Activated CD4-positive, alpha-beta T cell treated with anti-CD3 and anti-CD28 coated beads for 1 hour (primary cell): ENCODE data around the gene WWOX.

Source experiments
- DNase-seq: peaks from one replicate; pipeline ENCODE4 v3.0.0-alpha.2; 2020

Gene WWOX

DNA sequence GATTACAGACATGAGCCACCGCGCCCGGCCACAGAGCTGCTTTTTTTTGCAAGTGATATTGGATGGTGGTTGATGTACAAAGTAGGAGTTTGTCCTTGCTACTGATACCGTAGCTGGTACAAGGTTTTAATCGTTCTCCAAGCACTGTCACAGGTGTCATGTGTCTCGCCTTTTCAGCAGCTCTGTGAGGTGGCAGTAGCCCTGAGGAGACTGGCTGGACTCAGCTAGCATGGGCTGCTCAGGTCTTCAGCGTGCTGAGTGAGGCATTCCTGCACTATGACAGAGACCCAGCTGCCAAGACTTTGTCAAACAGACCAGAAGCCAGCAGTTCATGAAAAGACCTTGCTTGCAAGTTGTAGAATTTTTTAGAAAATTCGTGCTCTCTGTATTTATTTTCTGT is 7.2 kb downstream of the WWOX start:
- DNase-seq: no peak

DNA sequence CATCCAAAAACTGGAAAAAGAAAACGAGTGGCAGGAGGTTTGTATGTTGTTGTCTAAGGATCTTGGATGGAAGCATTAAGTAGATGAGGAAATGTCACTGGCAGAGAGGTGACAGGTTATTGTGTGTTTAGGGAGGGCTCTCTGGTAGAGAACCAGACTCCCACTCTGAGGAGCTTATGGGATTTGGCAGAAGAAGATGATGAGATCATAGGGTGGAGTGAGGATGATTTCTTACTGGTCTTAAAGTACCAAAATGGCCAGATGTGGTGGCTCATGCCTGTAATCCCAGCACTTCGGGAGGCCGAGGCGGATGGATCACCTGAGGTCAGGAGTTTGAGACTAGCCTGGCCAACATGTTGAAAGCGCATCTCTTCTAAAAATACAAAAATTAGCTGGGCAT is 9.0 kb downstream of the WWOX start:
- no peak for DNase-seq

DNA sequence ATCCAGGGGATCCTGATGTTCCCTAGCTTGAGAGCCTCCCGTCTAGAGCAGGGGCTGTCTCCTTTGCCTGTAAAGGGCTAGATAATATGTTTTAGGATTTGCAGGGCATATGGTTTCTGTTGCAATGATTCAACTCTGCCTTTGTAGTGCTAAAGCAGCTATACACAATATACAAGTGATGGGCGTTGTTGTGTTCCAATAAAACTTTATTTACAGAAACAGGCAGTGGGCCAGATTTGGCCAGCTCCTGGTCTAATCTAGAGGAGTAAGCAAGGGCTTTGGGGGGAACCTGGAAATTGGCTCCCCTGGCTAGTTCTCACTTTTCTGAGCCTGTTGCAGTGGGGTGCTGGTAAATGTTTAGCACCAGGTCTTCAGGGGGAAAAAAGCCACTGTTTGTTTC is 13.8 kb downstream of the WWOX start:
- no peak for DNase-seq

DNA sequence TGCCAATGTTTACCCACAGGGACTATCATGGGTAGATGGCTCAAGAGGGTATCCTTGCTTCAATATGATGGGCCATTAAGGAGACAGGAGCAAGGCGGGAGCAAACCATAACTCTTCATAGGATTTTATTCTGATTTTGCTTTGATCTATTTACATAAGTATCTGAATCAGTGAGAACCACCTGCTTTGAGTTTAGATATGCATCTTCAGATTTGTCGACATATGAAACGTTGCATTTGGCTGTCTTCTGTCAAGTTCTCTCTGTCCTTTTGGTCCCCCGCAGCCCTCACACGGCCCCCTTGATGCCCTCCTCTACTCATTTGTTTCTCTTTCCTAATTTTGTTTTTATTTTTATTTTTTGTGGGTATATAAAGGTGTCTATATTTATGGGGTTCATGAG is 16.2 kb downstream of the WWOX start:
- DNase-seq: no peak

DNA sequence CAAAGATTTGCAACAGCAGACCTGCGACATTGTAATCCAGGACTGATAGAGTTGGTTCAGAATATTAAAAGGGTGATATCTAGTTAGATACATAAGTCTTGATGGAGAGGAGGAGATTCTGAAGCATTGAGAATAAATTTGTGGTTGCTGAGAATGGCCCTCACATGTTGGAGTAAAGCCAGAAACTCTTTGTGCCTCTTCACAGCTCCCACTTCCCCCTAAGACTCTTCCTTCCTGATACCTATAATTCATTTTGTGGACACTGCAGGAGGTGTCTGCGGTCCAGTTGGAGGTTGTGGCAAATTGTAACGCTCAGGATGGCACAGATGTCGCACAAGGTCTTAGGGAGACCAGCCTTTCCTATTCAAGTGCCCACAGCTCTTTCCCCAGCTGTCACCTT is 17.5 kb downstream of the WWOX start:
- no peak for DNase-seq

DNA sequence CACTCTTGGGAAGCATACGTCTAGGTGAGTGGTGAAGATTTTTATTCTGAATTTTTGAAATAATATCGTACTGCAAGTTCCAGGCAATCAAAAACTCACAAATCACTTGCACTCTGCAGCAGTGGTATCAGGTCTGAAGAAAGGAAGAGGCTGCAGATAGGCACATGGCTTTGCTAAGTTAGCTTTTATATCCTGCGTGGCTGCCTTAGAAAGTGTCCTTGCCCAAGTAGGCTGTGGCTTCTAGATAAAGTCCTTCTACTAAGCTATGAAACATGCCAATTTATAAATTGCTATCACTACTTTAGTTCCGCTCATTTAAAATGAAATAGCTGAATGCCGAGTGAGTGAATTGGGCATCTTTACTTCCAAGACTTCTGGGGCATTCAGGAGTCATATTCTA is 17.9 kb downstream of the WWOX start:
- no peak for DNase-seq

DNA sequence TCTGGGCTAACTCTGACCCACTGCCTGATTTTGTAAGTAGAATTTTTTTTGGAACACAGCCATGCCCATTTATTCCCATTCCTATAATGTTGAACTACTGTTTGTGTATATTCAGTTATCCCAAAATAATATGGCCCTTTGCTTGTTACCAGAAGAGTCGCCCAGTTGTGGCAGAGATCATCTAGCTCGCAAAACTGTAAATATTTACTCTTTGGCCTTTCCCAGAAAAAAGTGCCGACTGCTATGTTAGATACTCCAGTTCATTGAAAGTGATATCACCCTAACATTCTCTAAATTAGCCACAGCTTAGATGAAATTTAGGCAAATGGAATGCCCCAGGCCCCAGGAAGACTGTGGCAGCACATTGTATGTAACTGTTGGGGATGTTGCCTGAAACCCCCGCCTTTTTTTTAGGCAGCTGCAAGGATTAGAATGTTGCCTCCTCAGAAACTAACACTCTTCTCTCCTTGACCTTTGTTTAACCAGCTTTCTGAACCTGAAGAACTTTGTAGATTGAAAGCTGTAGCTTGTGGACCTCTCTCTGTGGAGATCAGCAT is 19.1 kb downstream of the WWOX start:
- no peak for DNase-seq

DNA sequence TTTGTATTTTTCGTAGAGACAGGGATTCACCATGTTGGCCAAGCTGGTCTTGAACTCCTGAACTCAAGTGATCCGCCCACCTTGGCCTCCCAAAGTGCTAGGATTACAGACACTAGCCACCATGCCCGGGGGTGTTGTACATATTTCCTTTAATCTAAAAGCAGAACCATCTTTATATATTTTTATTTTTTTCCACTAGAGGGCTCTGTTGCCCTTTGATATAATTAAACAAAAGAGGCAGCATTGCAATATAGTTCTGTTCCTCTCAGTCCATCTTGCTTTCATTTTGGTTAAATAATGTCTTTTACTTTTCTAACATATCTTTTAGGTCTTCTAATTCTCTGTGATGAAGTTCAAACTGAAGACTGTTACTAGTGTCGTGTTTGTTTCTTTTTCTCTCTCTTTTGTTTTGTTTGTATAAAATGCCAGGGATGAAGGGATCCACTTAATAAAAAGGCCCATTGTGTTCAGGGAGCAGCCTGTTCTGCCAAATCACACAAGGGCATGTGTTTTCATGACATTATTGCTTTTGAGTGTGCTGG is 23.4 kb downstream of the WWOX start:
- DNase-seq: no peak

DNA sequence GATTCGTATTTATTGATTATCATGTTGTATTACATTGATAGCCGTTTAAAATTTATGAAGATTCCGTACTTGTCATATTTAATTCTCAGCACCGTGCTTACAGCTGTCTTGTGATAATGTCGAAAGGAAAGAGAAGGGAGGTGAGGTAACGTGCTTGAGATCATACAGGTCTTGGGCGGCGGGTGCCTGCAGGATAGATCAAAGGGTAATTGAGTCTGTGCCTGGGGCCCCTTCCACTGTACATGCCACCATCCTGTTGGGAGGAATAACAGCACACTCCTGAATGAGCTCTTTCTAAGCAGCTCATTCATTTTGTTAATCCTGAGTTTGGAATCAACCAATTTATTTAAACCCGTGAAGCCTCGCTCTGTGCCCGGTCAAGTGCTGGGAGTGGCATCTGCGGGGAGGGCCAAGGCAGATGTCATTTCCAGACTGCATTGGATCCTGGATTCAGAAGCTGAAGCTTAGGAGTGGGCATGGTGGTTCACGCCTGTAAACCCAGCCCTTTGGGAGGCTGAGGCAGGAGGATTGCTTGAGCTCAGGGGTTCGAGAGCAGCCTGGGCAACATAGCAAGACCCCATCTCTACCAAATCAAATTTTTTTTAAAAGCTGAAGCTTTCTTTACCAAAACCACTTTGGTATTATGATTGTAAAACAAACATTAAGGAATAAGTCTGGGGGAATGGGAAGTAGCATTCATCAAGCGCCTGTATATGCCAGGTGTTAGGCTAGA is 25.8 kb downstream of the WWOX start:
- no peak for DNase-seq

DNA sequence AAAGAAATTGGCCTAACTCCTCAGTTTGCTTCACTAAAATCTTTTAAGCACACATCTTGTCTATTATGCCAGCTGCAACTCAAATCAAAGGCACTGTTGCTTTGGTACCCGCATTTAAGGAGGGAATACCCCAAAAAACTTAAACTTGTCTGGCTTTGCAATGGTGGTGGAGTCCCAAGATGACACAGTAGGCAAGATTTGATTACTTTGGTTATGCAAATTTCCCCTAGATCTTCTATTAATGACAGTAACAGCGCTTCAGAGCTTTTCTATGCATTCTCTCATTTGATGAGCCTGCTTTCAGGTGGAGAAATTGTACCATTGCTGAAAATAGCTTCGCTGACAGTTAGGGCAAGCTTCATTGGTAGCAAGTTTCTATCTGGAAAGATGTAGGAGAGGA is 27.2 kb downstream of the WWOX start:
- no peak for DNase-seq

DNA sequence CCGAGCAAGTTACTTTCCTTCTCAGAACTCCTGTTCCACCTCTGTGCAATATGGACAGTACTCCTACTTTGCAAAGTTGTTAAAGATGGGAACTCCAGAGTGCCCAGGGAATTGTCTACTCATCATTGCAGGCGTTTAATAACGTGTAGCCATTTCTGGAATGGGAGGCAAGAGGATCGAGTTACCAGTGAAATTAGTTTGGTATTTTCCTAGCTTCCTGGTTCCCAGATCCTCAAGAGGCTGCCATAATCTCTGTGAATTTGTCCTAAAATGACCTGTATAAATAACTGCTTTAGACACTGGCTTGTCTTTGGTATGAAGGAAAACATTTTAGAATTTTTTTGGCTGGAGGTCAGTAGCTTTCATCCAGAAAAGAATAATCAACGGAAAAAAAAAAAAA is 27.7 kb downstream of the WWOX start:
- DNase-seq: no peak

DNA sequence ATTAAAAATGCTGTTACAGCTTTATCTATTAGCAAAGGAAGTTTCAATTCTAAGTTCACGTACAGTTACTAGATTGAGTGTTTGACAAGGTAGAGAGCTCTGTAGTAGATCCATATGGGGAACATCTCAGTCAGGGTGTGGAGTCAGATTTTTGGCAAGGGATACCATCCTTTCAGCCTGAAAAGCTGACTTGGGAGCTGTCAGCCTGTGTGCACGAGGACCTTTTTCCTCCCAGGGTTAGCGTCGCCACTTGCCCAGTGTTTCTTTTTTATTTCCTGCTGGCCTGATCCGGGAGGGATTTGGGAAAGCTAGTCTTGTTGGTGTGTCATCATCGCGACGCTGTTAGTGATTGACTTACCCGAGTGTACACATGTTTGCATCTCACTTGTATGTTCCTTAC is 29.5 kb downstream of the WWOX start:
- DNase-seq: no peak

DNA sequence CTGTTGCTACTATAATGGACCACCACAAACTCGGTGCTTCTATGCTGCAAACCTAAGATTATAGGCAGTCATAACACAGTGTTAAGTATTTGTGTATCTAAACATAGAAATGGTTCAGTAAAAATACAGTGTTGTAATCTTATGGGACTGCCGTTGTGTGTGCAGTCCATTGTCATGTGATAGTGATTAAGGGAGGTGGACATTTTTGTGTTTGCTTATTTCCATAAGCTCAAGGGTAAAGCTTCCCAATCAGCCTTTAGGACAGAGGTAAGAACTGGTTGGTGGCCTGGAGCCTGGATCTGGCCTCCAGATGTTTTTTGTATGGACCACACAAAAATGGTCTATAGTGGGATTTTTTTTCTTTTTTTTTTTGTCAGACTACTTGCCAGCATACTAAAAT is 29.9 kb downstream of the WWOX start:
- no peak for DNase-seq

DNA sequence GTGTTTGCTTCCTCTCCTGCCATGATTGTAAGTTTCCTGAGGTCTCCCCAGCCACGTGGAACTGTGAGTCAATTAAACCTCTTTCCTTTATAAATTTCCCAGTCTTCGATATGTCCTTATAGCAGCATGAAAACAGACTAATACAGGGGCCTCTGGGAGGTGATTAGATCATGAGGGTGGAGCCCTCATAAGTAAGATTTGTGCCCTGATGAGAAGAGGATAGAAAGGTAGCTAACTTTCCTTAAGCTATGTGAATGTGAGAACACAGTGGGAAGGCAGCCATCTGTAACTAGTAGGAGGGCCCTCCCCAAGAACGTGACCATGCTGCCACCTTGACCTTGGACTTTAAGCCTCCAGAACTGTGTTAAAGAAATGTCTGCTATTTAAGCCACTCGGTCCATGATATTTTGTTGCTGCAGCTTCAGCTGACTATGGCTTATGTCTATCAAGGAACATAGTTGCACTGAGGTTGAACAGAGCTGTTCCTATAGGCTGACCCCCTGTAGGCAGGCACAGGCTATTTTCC is 30.7 kb downstream of the WWOX start:
- no peak for DNase-seq

DNA sequence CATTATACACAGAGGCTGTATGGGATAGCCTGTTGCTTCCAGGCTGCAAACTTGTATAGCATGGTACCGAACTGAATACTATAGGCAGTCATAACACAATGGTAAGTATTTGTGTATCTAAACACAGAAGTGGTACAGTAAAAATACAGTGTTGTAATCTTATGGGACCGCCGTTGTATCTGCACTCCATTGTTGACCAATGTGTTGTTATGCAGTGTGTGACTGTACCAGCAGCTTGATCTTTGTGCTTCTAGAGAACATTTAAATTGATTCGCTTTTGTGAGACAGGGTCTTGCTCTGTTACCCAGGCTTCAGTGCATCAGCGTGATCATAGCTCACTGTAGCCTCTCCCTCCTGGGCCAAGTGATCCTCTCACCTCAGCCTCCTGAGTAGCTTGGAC is 31.5 kb downstream of the WWOX start:
- no peak for DNase-seq

DNA sequence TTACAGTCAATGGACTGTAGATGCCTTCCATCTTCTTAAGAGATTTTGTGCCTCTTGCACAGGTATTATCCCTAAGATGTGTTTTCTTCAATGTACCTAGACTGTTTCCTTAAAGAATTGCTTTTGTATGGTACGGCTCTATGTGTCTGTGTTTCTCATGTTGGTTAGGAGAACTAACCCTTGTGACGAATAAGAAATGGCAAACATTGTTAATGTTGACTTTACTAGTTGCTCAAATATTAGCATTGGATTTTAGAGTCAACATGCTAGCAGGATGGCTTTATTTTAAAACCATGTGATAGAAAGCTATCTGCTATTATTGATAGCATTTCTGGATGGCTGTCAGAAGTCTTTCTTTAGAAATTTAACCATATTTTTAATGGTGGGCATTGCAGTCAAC is 34.5 kb downstream of the WWOX start:
- DNase-seq: no peak

DNA sequence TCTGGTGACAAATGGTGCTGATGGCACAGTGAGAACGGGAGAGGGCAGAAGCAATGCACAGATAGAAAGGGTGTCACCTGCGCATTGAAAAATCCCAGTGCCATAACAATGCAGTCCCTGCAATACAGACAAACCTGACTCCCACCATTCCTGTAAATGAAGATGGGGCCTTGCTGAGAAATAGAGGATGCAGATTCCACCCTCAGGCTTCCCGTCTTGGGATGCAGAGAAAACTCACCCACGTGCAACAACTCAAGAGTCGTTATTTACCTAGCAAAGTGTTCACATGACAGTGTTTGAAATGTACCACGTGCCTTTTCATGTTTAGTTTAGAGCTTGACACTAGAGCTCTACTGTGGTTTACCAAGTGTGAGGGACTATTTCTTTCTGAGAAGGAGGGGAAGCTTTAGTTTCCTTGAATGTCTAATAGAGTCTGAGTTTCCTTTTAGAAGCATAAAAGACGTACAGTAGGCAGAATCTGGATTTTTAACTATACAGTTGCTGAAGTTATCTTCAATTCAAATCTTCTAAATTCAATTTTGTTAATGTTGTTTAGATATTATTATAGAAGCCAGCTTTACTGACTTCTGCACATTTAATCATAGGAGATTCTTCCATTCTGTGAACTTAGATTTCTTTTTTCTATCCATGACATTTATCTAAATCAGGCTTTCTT is 35.6 kb downstream of the WWOX start:
- DNase-seq: no peak

DNA sequence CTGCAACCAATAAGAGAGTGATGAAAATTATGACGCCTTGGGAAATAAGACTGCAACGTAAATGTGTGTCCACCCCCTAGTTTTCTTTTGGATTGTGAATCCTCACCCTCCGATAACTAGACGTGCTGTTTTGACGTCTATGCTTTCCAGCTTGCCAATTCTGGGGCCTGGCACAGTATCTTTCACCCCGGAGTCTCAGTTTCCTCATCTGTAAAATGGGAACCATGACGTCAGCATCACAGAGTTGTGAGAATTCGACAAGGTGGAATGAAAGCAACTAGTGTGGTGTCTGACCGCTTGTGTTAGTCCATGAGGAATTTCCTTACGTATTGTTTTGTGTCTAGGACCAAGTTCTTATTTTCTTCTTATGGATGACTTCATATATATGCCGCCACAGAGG is 37.7 kb downstream of the WWOX start:
- no peak for DNase-seq

DNA sequence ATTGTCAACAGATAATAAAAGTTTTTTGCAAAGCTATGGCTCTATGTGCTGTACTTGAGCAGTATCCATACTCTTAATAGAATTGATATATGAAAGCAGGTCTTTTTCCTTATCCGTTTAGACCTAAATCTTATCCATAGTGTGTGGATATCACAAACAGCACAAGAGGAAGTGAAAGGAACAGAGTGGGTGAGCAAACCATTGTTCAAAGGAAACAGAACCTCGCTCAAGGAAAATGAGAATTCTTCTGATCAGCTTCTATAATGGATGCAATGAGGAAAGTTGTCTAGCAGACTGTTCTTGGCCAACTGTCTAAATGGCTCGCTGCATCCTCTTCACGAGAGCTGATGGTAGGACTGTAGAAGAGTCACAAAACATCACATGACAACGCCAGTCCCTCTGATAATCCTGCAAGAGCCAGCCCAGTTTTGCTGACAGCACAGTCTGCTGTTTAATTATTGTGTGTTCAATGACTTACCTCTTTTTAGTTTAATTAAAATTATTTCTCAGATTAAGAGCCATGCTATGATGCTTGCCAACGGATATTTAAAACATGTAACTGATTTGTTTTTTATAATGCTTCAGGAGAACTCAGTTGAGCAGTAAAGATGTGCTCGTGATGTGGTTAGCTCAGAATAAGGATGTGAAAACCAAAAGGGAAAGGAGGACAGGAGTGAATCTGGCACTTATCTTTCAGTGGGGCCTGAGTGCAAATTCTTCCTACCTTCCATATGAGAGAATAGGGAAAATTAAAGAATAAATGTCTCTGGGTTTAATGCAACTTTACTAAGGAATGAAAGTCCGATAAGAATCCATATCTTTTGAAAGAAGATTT is 38.5 kb downstream of the WWOX start:
- DNase-seq: no peak

DNA sequence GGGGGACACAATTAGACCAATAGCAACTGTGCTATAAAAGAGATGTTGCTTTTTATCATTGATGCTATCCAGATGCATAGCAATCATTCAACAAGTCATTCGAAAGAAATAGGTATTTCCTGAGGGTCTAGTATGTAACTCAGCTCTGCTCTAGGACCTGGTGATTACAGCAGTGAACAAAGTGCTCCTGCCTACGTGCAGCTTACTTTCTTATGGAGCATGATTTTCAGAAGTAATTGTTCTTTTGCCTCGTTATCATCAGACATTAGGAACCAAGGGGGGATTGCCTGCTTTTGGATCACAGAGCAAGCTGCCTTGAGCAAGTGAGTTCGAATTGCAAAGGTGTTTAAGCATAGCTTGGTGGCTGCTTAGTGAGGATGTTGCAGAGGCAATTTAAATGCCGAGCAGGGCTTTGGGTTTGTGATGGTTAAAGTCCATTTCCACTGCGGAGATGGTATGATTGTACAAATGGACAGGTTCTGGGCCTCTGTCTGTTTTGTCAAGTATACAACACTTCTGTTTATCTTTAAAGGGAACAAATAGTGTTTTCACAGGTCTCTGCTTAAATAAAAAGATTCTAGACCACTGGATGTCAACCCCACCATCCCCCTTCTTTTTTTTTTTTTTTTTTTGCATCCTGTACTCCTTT is 41.5 kb downstream of the WWOX start:
- no peak for DNase-seq

DNA sequence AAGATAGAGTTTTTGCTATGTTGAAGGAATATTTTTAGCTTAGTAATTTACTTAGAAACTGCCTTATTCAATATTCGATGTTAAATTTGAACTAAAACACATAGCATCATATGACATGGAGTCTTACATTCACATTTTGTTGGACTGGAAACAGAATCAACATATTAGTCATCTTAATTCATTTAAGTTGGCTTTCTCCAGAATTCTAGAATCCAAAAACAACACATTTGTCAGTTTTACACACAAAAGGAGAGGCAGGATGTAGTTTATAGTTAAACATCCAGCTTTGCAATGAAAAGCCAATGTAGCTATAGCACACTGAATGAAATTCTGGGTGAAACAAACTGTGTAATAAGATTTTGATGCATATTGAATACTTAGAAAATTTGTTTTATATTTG is 43.3 kb downstream of the WWOX start:
- DNase-seq: no peak

DNA sequence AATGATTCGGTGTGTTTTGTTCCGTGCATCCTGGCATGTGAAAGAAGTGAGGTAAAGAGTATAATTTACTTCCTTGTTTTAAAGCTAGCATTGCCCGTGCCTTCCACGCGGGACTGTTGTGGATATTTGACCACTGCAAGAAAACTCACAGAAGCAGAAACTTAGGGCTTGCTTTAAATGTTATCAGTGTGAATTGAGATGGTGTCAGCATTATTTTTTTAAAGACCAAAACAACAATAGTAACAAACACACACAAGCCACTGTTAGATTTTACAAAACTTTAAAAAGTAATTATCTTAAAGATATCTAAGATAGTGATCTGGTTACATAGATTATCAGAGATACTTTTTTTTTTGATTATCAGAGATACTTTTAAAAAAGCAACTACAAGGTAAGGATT is 47.4 kb downstream of the WWOX start:
- DNase-seq: no peak

DNA sequence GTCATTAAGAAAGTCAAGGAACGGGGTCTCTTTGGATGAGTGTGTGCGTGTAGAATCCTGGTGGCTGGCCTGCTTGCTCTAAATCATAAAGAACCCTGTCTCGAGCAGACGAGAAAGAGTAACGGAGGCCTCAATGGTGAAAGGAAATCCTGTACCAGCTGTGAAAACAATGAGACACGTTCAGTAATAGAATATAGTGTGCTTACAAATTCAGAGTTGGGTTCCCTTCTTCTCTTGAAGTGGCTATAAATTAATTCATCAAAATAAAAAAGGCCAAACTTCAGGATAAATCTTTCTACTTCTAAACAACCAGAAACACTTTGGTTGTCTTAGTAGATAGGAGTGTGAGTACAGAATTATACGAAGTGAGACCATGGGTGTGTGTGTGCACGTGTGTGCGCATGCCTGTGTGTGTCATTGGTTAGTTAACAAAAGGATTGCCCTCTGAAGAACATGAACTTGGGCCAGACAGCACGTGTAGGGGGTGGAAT is 48.5 kb downstream of the WWOX start:
- DNase-seq: no peak
